ENCODE measurements around the gene ACTA1.
"Not testable (repeated sequence)": the region's sequence is repeated elsewhere in the genome, so short reads cannot be mapped to it uniquely, and the experiment has no call there.

The ACTA1 gene

GRCh38 chr1:229434005-229434640 lies at the start of gene ACTA1:
Gene ACTA1, minus strand, starts transcription at chr1:229434094. Its CDS starts 979 bp downstream, at chr1:229433115.
- no peak for DNase-seq

DNA sequence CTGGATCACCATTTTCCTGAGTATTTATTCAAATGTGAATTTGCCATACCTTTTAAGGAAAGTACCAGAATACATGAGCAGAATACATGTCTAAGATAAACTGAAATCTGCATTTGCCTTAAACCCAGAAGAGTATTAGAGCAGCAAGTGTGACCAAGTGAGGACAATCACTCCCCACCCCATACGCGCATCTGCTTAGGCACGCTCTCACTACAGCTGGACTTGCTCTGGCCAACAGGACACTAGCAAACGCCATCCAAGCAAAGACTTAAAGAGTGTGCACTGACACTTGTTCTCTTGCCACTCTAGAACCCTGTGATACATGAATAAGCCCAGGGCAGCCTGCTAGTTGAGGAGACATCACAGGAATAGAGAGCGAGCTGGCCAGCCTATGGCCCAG lies 48.6 kb upstream of the ACTA1 start:
- DNase-seq, result no peak

GRCh38 chr1:229480495-229480894 lies 46.6 kb upstream of the ACTA1 start:
- DNase-seq, result no peak

GRCh38 chr1:229479660-229480399 lies 45.9 kb upstream of the ACTA1 start:
- DNase-seq, result no peak

- DNase-seq, result no peak
These were observed 45.0 kb upstream of the ACTA1 start for GRCh38 chr1:229478852-229479251.

- not testable (repeated sequence) for DNase-seq
These were observed 42.0 kb upstream of the ACTA1 start for GRCh38 chr1:229475859-229476258.

GRCh38 chr1:229474509-229474908 lies 40.6 kb upstream of the ACTA1 start:
- no peak for DNase-seq

DNA sequence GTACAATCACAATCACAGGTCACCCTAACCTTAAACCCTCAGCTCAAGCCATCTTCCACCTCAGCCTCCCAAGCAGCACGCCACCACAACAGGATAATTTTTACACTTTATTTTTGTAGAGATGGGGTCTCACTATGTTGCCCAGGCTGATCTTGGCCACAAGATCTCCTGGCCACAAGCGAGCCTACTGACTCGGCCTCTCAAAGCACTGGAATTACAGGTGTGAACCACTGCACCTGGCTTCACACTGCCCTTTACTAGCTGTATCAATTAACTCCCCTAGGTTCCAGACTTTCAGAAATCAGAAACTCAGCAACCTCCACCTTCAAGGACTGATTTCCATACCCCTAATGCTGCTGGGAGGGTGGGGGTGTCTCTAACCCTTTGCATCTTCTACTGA lies 37.3 kb upstream of the ACTA1 start:
- no peak for DNase-seq

DNA sequence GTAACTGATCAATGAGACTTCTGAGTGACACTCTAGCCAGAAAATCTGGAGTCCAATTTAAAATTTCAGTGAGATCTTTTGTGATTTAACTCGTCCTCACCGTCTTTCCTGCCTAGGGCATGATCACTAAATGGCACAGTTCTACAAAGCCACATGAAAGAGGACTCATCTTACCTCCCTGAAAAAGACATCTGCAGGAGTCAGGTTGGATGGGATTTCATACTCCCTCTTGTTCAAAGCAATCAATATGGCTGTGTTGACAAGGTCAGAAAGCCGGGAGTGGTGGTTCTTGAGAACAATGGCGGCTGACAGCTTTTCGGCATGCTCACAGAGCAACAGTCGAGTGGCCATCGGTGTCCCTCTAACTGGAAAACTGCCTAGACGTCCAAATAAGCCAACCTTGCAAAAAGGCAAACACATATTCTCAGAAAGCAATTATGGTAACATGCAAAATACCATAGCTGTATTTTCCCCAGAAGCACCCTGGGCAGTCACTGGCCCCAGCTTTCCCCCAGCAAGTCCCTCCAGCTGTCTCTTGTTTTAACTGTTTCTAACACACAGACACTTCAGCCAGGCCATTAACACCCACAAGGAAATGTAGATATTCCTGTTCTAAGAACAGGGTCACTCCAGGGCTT lies 36.6 kb upstream of the ACTA1 start:
- no peak for DNase-seq

- DNase-seq, result no peak
These were observed 33.0 kb upstream of the ACTA1 start for GRCh38 chr1:229466887-229467286.

DNA sequence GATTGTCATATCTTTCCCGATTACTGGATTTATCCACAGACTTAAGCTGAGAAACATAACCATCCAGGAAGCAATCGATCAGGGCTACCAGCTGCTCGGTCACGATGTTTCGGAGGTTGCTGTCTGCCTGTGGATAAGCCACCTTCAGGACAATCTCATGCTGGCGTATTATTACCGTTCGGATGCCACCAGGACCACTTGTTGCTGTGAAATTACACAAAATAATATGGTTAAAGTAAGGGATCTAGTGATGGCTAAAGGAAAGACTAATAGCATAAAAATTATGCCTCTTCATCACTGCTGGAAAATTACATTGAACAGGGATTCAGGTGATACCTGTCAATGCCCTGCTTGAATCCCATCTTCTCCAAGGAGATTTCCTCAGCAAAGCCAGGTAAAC lies 30.8 kb upstream of the ACTA1 start:
- no peak for DNase-seq

DNA sequence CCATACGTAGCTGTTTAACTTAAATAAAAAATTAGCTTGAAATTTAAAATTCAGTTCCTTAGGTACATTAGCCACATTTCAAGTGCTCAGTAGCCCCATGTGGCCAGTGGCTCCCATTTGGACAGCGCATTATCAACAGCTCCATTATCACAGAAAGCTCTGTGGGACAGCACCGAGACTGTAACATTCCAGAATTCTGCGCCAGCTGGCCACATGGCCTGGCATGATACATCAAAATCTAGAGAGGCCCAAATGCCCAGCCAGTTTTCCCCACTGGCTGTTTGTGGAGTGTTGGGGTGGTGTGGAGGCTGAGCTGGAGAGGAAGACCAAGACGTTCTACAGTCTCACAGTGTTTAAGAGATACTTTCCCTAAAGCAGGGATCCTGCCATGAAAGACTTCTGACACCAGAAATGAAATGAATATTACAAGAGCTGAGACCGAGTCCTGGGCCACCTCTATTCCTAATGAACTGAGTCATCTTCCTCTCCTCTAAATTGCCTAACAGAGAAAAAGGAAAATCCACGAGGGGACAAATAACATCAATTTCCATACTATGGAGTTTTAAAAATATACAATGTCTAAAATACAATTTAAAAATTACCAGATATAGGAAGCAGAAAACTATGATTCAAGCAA lies 27.3 kb upstream of the ACTA1 start:
- peak in 17 of 56 donors; percentile 4 to 56 (median 20) for DNase-seq

DNA sequence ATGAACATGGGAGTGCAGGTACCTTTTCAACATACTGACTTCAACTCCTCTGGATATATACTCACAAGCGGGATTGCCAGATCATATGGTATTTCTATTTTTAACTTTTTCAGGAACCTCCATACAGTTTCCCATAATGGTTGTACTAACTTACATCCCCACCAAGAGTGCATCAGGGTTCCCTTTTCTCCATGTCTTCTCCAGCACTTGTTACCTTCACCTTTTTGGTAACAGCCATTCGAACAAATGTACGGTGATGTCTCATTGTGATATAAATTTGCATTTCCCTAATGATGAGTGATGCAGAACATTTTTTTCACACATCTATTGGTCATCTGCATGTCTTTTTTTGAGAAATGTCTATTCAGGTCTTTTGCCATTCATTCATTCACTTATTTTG lies 25.9 kb upstream of the ACTA1 start:
- DNase-seq, result no peak

- no peak for DNase-seq
These were observed 23.5 kb upstream of the ACTA1 start for GRCh38 chr1:229457436-229457835.

GRCh38 chr1:229456016-229456415 lies 22.1 kb upstream of the ACTA1 start:
- no peak for DNase-seq

DNA sequence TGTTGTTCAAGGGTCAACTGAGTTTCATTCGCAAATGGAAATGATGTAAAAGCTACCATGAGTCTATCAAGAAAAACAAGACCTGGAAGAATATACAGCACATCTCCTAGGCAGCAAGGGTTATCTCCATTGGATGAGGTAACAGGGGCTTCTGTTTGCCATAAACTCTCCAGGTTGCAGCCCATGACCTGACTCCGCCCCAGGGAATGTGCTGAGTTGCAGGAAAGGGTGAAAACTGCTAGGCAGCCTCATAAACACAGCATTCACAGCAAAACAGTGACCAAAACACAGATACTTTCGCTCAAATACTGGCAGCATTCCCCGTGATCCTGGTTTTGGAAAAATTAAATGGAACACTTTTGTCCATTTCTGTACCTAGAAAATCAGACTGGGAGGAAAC lies 20.2 kb upstream of the ACTA1 start:
- DNase-seq, result no peak

DNA sequence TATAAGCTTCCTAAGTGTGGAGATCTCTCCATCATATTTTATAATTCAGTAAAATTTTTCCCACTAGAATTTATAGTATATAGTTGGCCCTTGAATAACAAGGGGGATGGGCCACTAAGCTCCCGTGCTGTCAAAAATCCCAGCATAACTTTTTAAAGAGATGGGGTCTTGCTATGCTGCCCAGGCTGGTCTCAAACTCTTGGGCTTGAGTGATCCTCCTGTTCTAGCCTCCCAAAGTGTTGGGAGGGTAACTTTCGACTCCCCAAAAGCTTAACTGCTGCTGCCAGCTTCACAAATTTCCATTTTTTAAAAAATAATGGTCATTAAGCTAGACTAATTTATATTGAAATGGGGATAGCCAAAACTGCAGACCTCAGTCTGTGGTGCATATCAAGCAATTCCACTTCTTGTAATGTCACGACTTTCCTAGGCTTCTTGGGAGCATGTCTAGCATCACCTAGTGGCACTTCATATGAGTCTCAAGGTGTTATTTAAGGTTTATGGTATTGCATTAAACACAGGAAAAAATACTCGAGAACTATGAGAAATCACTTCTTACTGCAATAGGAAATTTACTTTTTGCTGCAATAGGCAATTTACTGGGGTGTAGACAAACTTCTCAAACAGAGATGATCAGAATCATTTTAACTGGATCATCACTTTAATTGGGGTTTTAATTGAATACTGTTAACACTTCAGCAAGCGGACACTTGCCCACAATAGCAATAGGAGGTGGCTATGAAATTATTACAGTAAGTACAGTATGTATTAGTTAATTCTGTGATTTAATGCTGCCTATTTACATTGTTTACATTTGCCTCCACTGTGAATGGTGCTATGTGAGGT lies 19.3 kb upstream of the ACTA1 start:
- no peak for DNase-seq

DNA sequence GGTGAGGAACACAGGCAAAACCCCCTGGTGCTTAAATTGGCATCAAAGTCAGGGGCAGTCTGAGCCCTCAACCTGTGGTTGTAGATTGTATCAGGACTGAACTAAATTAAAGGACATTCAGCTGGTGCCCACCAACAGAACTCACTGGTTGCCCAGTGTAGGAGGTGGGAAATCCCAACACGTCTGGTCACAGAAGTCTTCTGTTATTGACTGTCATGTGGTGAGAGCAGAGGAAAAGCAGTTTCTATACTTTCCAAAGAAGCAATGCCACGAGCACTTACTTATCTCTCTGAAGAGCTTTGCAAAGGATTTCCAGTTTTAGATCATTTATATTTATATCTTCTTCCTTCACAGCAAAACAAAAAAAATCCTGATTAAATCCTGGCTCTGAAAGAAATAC lies 15.0 kb upstream of the ACTA1 start:
- DNase-seq, result no peak

- DNase-seq, result no peak
These were observed 14.5 kb upstream of the ACTA1 start for GRCh38 chr1:229448354-229448753.

DNA sequence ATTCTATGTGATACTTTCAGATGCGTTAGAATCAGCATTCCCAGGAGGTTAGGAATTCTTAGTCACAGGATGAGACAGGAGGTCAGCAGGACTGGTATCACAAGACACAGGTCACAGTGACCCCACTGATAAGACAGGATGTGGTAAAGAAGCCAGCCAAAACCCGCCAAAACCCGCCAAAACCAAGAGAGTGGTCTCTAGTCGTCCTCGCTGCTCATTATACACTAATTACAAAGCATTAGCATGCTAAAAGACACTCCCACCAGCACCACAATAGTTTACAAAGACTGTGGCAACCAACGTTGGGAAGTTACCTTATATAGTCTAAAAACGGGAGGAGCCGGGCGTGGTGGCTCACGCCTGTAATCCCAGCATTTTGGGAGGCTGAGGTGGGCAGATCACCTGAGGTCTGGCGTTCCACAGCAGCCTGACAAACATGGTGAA lies 13.9 kb upstream of the ACTA1 start:
- DNase-seq, result no peak

- DNase-seq, result no peak
These were observed 11.9 kb upstream of the ACTA1 start for GRCh38 chr1:229445828-229446227.

All from amygdala (tissue), 56 donors.